HG02852 (cell line): ENCODE results near the gene ANAPC1.
"Not testable (repeated sequence)": the region's sequence is repeated elsewhere in the genome, so short reads cannot be mapped to it uniquely, and the experiment has no call there.

Experiments
- ATAC-seq: cut with Tn5 transposase; IDR thresholded peaks from one replicate; pipeline ENCODE4 v1.9.1; 2021; ENCODE audit warnings: mild to moderate bottlenecking, moderate library complexity; ENCODE audit not compliant: unreplicated experiment

Gene ANAPC1

GRCh38 chr2:111904726-111905474 lies 20.9 kb upstream of the ANAPC1 start:
- no peak for ATAC-seq

- no peak for ATAC-seq
These were observed 20.0 kb upstream of the ANAPC1 start for GRCh38 chr2:111903930-111904439.

GRCh38 chr2:111903516-111903915 lies 19.5 kb upstream of the ANAPC1 start:
- no peak for ATAC-seq

- ATAC-seq, result no peak
These were observed 16.9 kb upstream of the ANAPC1 start for GRCh38 chr2:111900859-111901258.

- no peak for ATAC-seq
These were observed 14.9 kb upstream of the ANAPC1 start for GRCh38 chr2:111898703-111899514.

GRCh38 chr2:111897924-111898702 lies 14.1 kb upstream of the ANAPC1 start, which contains the start of gene MERTK:
Gene MERTK, plus strand, starts transcription at chr2:111898607. Its CDS starts 129 bp downstream, at chr2:111898736.
- no peak for ATAC-seq

GRCh38 chr2:111897630-111897923 lies 13.6 kb upstream of the ANAPC1 start:
- no peak for ATAC-seq

- no peak for ATAC-seq
These were observed 12.6 kb upstream of the ANAPC1 start for GRCh38 chr2:111896576-111896975.

- no peak for ATAC-seq
These were observed 12.0 kb upstream of the ANAPC1 start for GRCh38 chr2:111896024-111896423.

GRCh38 chr2:111884592-111884964 lies 585 bp upstream of the ANAPC1 start:
- ATAC-seq, result peak; percentile 10

- not testable (repeated sequence) for ATAC-seq
These were observed 11.2 kb downstream of the ANAPC1 start for GRCh38 chr2:111872806-111873205.

GRCh38 chr2:111865124-111865523 lies 18.9 kb downstream of the ANAPC1 start:
- ATAC-seq, result not testable (repeated sequence)

GRCh38 chr2:111860005-111860404 lies 24.0 kb downstream of the ANAPC1 start:
- ATAC-seq, result not testable (repeated sequence)

GRCh38 chr2:111852544-111852943 lies 31.4 kb downstream of the ANAPC1 start:
- ATAC-seq, result not testable (repeated sequence)

- not testable (repeated sequence) for ATAC-seq
These were observed 33.3 kb downstream of the ANAPC1 start for GRCh38 chr2:111850646-111851045.

- not testable (repeated sequence) for ATAC-seq
These were observed 44.2 kb downstream of the ANAPC1 start for GRCh38 chr2:111839625-111840282.

- not testable (repeated sequence) for ATAC-seq
These were observed 45.0 kb downstream of the ANAPC1 start for GRCh38 chr2:111838992-111839391.

- ATAC-seq, result not testable (repeated sequence)
These were observed 49.8 kb downstream of the ANAPC1 start for GRCh38 chr2:111834221-111834620.

- ATAC-seq, result peak; percentile 79
These were observed 53.5 kb downstream of the ANAPC1 start for GRCh38 chr2:111830479-111830878.

- not testable (repeated sequence) for ATAC-seq
These were observed 55.7 kb downstream of the ANAPC1 start for GRCh38 chr2:111828217-111828766.
